ENCODE measurements around the gene WDR64.
"Not testable (repeated sequence)": the region's sequence is repeated elsewhere in the genome, so short reads cannot be mapped to it uniquely, and the experiment has no call there.

GRCh38 chr1:241804706-241805105 lies 152.6 kb downstream of the WDR64 start:
- not testable (repeated sequence) for TF ChIP-seq CTCF, EP300 (IDR thresholded peaks at IDR 0.05)
